Measurements from ENCODE around the gene ENTR1.

DNA sequence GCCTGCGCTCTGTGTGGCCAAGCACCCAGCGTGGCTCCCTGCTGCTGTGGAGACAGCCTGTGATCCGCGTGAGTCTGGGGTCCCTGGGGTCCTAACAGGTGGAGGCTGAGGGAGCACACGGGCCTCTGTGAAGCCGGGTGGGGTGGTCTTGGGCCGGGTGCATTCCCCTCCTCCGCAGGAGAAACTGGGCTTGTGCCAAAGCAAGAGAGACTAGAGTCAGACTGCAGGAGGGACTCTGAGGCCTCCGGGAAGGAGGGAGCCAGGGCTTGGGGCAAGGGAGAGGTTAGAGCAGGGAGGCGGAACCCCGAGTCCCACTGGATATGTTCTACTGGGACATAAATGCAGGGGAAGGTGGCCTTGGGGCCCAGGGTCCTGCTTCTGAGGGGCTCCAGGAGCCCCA, 57.3 kb downstream of the ENTR1 start:
- TF ChIP-seq EP300 (IDR thresholded peaks at IDR 0.05; ENCODE audit: borderline replicate concordance): no peak
- TF ChIP-seq, protein P1, sequence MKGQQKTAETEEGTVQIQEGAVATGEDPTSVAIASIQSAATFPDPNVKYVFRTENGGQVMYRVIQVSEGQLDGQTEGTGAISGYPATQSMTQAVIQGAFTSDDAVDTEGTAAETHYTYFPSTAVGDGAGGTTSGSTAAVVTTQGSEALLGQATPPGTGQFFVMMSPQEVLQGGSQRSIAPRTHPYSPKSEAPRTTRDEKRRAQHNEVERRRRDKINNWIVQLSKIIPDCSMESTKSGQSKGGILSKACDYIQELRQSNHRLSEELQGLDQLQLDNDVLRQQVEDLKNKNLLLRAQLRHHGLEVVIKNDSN (IDR thresholded peaks at IDR 0.05): no peak
- TF ChIP-seq EGR1 (IDR thresholded peaks at IDR 0.05): no peak
- no peak for TF ChIP-seq FOXM1 (IDR thresholded peaks at IDR 0.05; ENCODE audit: borderline replicate concordance, low read depth)
- no peak for TF ChIP-seq CEBPB (IDR thresholded peaks at IDR 0.05)
- no peak for TF ChIP-seq YY1 (IDR thresholded peaks at IDR 0.05; ENCODE audit: low read depth)
- no peak for TF ChIP-seq TAF1 (IDR thresholded peaks at IDR 0.05; ENCODE audit: low read depth)
- no peak; the same call in 1 of the 2 replicates for TF ChIP-seq ZBTB7A (IDR thresholded peaks at IDR 0.05; ENCODE audit: low read depth)

Measured in Ishikawa (cell line).